GM12874 (cell line): ENCODE measurements around the gene NAV3.

Experiments
- CTCF ChIP-seq: IDR thresholded peaks from 2 replicates; pipeline ENCODE4 v1.5.1; 2011; ENCODE audit warnings: low read depth, mild to moderate bottlenecking, control low read depth, low read length, moderate library complexity; ENCODE audit not compliant: insufficient read depth

NAV3 gene

GRCh38 chr12:77894556-77894955 is 63.9 kb downstream of the NAV3 start:
- no peak for TF ChIP-seq CTCF

GRCh38 chr12:77895699-77896098 is 65.0 kb downstream of the NAV3 start:
- TF ChIP-seq CTCF: no peak

- TF ChIP-seq CTCF: no peak
Measured at GRCh38 chr12:77907936-77908335, 77.2 kb downstream of the NAV3 start.

- no peak for TF ChIP-seq CTCF
Measured at GRCh38 chr12:77914081-77914488, 83.4 kb downstream of the NAV3 start.

GRCh38 chr12:77915071-77915600 is 84.4 kb downstream of the NAV3 start:
- TF ChIP-seq CTCF: no peak

- no peak for TF ChIP-seq CTCF
Measured at GRCh38 chr12:77916276-77916675, 85.6 kb downstream of the NAV3 start.

GRCh38 chr12:77918046-77918445 is 87.4 kb downstream of the NAV3 start:
- TF ChIP-seq CTCF: no peak

GRCh38 chr12:77919450-77919849 is 88.8 kb downstream of the NAV3 start:
- no peak for TF ChIP-seq CTCF
